GM21515 (cell line): Measurements from ENCODE around the gene BBC3.
A peak's percentile ranks its signal among the peaks of the same experiment; 100 is the strongest.

Experiments used
- ATAC-seq: cut with Tn5 transposase; IDR thresholded peaks from one replicate; pipeline ENCODE4 v1.9.1; 2021; ENCODE audit not compliant: unreplicated experiment

Gene BBC3

GRCh38 chr19:47197141-47197540, 33.9 kb downstream of the BBC3 start:
- ATAC-seq, result no peak

- no peak for ATAC-seq
Measured at GRCh38 chr19:47195434-47195833, 35.6 kb downstream of the BBC3 start.

GRCh38 chr19:47190167-47190727, 40.8 kb downstream of the BBC3 start:
- ATAC-seq, result no peak

- no peak for ATAC-seq
Measured at GRCh38 chr19:47188507-47189033, 42.4 kb downstream of the BBC3 start.

- no peak for ATAC-seq
Measured at GRCh38 chr19:47187797-47188196, 43.2 kb downstream of the BBC3 start.

- no peak for ATAC-seq
Measured at GRCh38 chr19:47187335-47187655, 43.7 kb downstream of the BBC3 start.

- ATAC-seq, result peak; percentile 71
Measured at GRCh38 chr19:47186446-47187334, 44.3 kb downstream of the BBC3 start.

GRCh38 chr19:47183601-47184000, 47.4 kb downstream of the BBC3 start:
- no peak for ATAC-seq

GRCh38 chr19:47179653-47180310, 51.2 kb downstream of the BBC3 start:
- no peak for ATAC-seq

- ATAC-seq, result no peak
Measured at GRCh38 chr19:47176627-47177090, 54.3 kb downstream of the BBC3 start.

GRCh38 chr19:47176071-47176626, 54.9 kb downstream of the BBC3 start:
- no peak for ATAC-seq

- ATAC-seq, result no peak
Measured at GRCh38 chr19:47172666-47173455, 58.1 kb downstream of the BBC3 start.
